Activated CD4-positive, CD25-positive, alpha-beta regulatory T cell (primary cell): ENCODE measurements around the gene NFATC2IP.

Experiments
- DNase-seq, 4 experiments: peaks; one replicate each; lab custom pipeline; 2025; lab: John Stamatoyannopoulos, UW

The NFATC2IP gene

GRCh38 chr16:28950648-28951409, at the start of gene NFATC2IP:
Gene NFATC2IP (plus strand): TSS chr16:28950937. CDS start chr16:28951012, 75 bp downstream.
- peak; percentile 98 to 99 (median 98) for DNase-seq

- DNase-seq, result no peak
Measured at GRCh38 chr16:28901862-28902261, 48.9 kb upstream of the NFATC2IP start.

- no peak for DNase-seq
Measured at GRCh38 chr16:28902909-28903308, 47.8 kb upstream of the NFATC2IP start.

GRCh38 chr16:28903344-28904042, 47.2 kb upstream of the NFATC2IP start:
- DNase-seq, result no peak

- no peak for DNase-seq
Measured at GRCh38 chr16:28904363-28904762, 46.4 kb upstream of the NFATC2IP start.

GRCh38 chr16:28904828-28905227, 45.9 kb upstream of the NFATC2IP start:
- no peak for DNase-seq

GRCh38 chr16:28905229-28905754, 45.4 kb upstream of the NFATC2IP start:
- no peak for DNase-seq

GRCh38 chr16:28905800-28906372, 44.9 kb upstream of the NFATC2IP start:
- no peak for DNase-seq

- no peak for DNase-seq
Measured at GRCh38 chr16:28910086-28911031, 40.4 kb upstream of the NFATC2IP start.

- DNase-seq, result no peak
Measured at GRCh38 chr16:28912558-28912957, 38.2 kb upstream of the NFATC2IP start.

GRCh38 chr16:28913946-28914724, 36.6 kb upstream of the NFATC2IP start:
- no peak for DNase-seq

- DNase-seq, result no peak
Measured at GRCh38 chr16:28915181-28915580, 35.6 kb upstream of the NFATC2IP start.

GRCh38 chr16:28917095-28917494, 33.6 kb upstream of the NFATC2IP start:
- no peak for DNase-seq

- DNase-seq, result no peak
Measured at GRCh38 chr16:28918698-28919097, 32.0 kb upstream of the NFATC2IP start.

- DNase-seq, result no peak
Measured at GRCh38 chr16:28923231-28923587, 27.5 kb upstream of the NFATC2IP start.

GRCh38 chr16:28923652-28924398, 26.9 kb upstream of the NFATC2IP start:
- DNase-seq, result no peak

GRCh38 chr16:28924399-28924761, 26.4 kb upstream of the NFATC2IP start:
- DNase-seq, result no peak

- DNase-seq, result peak; percentile 88 to 97 (median 93)
Measured at GRCh38 chr16:28924762-28925385, 25.9 kb upstream of the NFATC2IP start, which contains the start of gene RABEP2. Gene RABEP2 (minus strand): TSS chr16:28925238. CDS start chr16:28925163, 75 bp downstream.

- peak; percentile 60 to 66 (median 61) for DNase-seq
Measured at GRCh38 chr16:28925386-28926228, 25.1 kb upstream of the NFATC2IP start.
